GM18951 (cell line): Measurements from ENCODE around the gene GMNC.

Source experiments
- POLR2A ChIP-seq: IDR thresholded peaks from 4 replicates; pipeline ENCODE4 v1.6.1; 2011; ENCODE audit warnings: mild to moderate bottlenecking; ENCODE audit not compliant: insufficient read length, insufficient read depth; ENCODE audit errors: extremely low read depth
- in situ Hi-C: fragments of 300-500 bp; cut with MboI; formaldehyde crosslinking; loops from one replicate; pipeline ENCODE4 v1.12.0; 2022; ENCODE audit warnings: low sequenced_read_pairs, mixed read lengths, inconsistent platforms; ENCODE audit not compliant: unreplicated experiment

Gene GMNC

GRCh38 chr3:190826018-190826417 lies 36.5 kb downstream of the GMNC start:
- TF ChIP-seq POLR2A = no peak
- in situ Hi-C loops = no loop called here

DNA sequence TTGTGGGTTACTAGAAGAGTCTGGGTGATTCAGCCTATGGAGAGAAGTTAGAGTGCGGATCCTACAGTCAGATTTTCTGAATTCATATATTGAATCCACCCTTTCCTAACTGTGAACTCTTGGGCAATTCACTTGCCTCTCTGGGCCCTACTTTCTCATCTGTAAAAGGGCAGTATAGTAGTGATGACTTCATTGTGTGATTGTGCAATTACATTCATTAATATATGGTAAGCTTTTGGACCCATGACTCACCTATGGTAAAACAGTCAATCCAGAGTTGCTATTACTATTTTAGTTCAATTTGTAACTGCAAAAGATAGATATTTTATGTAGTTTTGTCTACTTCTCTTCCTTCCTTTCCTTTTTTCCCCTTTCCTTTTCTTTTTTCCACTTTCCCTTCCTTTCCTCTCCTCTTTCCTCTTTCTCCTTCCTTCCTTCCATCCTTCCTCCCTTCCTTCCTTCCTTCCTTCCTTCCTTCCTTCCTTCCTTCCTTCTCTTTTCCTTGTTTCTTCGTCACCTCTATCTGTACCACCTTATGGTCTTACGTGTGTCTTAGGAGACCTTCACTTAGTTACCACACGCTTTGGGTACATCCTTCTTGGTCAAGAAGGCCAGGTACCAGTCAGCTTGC lies 37.0 kb downstream of the GMNC start:
- in situ Hi-C loops = no loop called here
- no peak for TF ChIP-seq POLR2A

DNA sequence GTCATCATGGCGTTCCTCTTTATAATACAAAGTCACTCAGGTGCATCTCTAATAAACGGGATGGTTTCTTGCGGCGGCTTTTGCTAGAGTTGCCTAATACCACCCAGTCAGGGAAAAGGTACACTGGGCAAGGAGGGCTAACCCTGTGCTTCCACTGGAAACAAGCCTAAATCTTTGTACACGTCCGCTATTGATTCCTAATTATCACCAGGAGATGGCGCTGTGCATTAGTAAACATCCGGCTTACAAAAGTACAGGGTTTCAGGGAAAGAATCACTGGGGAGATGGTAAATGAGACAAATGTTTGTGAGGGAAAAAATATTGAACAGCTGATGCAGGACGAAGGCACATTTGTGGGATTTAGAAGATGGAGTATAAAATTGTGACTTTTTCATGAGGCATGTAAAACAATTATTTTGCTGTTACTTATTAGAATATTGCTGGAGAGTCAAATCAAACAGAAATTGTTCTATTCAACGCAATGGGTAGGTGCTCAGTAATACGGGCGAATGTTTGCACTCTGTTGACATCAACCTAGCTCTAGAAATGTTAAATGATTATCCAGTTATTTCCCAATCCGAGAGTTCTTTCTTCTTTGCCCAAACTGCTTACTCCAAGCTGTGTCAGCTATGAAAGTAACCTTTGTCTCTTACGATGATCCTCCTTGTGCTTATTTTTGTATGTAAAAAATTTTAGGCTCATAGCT lies 50.6 kb downstream of the GMNC start:
- in situ Hi-C loops = no loop called here
- TF ChIP-seq POLR2A = no peak

GRCh38 chr3:190810957-190811356 lies 51.5 kb downstream of the GMNC start:
- TF ChIP-seq POLR2A = no peak
- in situ Hi-C loops = no loop called here

DNA sequence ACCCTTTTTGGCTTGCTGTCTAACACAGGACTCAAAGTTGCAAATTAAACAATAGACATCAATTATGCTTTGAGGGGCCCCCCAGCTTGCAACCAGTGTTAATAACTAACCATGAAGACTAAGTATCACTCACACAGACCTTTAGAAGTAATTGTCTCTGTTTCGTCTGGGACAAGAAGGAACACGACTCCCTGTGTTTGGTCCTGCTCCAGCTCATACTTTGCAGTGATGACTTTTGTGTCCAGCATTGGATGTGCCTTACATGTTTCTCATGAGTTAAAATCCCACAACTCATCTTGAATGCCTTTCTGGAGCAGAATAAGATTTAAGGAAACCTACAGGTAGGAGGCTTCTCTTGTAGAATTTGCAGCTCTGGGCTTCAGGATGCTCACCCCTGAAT lies 53.1 kb downstream of the GMNC start:
- in situ Hi-C loops = no loop called here
- no peak for TF ChIP-seq POLR2A

DNA sequence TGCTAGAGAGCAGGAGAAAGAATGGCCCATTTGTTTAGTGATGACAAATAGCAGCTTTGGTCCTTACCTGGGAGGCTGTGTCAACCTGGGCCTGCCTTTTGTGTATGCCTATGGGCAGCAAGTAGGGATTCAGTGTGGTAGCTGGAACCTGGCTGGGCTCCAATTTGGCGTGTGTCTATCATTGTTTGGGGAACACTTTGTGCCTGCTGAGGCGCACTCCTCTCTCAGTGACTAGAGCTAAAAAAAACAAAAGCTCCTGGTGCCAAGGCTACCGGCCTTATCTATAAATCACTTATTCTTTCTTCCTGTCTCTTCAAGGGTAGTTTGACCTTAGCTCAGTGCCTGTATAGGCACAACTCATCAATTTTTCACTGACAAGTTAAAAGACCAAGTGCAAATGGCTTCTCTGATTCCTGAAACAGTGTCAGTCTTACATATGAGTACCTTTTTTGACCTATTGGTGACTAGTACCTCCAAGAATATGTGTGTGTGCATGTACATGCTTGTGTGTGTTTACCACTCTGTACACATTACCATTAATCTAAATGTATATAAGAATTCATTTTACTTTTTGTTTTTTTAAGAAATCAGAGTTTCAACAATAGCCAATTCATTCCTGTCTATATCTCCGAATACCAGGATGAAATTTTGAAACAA lies 54.6 kb downstream of the GMNC start:
- in situ Hi-C loops = no loop called here
- TF ChIP-seq POLR2A = no peak
